DND-41 (cell line): ENCODE measurements around the gene CRACR2A.

Experiments
- EZH2 ChIP-seq: IDR thresholded peaks from 3 replicates; pipeline ENCODE4 v1.6.1; 2012; ENCODE audit warnings: borderline replicate concordance, low read depth, mild to moderate bottlenecking, moderate library complexity, low read length, inconsistent platforms; ENCODE audit not compliant: severe bottlenecking
- TF ChIP-seq, protein P1 (sequence below): IDR thresholded peaks from 2 replicates; pipeline ENCODE4 v1.5.1; 2012; ENCODE audit warnings: borderline replicate concordance, low read length, moderate library complexity, mild to moderate bottlenecking; ENCODE audit not compliant: poor library complexity, severe bottlenecking; ENCODE audit errors: extremely low read depth

DNA sequence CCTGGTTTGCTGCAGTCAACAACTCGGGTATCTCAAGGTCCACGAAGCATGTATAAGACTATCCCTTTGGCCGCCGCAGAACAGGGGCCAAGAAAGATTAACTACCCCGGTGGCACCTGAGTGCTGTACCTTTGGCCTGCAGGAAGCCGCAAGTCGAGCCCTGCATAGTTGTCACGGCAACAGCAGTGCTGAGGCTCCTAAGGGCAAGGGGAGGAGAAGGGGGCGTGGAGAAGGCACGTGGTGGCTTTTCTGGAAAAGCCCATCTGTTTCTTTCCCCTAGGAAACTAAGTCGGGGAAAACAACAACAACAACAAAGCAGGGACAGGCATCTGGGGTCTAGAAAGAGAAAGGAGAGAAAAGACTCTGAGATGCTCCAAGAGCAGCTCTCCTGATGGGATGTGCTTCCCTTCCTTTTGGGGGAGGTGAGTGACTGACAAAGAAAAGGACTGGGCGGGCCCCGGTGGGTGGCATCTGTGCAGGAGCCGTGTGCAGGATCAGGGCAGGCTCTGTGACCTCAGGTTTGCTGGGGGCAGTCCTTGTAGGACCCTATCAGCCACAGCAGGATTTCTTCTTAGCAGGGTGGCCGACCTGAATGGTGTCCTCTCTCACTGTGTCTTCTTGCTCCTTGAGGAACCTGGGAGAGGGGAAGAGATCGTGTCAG, 138.0 kb downstream of the CRACR2A start:
- TF ChIP-seq, protein P1, sequence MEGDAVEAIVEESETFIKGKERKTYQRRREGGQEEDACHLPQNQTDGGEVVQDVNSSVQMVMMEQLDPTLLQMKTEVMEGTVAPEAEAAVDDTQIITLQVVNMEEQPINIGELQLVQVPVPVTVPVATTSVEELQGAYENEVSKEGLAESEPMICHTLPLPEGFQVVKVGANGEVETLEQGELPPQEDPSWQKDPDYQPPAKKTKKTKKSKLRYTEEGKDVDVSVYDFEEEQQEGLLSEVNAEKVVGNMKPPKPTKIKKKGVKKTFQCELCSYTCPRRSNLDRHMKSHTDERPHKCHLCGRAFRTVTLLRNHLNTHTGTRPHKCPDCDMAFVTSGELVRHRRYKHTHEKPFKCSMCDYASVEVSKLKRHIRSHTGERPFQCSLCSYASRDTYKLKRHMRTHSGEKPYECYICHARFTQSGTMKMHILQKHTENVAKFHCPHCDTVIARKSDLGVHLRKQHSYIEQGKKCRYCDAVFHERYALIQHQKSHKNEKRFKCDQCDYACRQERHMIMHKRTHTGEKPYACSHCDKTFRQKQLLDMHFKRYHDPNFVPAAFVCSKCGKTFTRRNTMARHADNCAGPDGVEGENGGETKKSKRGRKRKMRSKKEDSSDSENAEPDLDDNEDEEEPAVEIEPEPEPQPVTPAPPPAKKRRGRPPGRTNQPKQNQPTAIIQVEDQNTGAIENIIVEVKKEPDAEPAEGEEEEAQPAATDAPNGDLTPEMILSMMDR, result no peak
- no peak for TF ChIP-seq EZH2
